HEK293 (cell line): ENCODE measurements around the gene TREH.

Source experiments
- ATF2 ChIP-seq: fragments of 450-650 bp; formaldehyde crosslinking; IDR thresholded peaks from 2 replicates; pipeline ENCODE4 v1.5.1; 2016; ENCODE audit warnings: missing biosample characterization, missing genetic modification characterization, low read depth
- MZF1 ChIP-seq: fragments of 450-650 bp; formaldehyde crosslinking; IDR thresholded peaks from 2 replicates; pipeline ENCODE4 v1.5.1; 2017; ENCODE audit warnings: missing biosample characterization, missing genetic modification characterization, borderline replicate concordance
- YY1 ChIP-seq: fragments of 450-650 bp; formaldehyde crosslinking; IDR thresholded peaks from 2 replicates; pipeline ENCODE4 v1.5.1; 2018; ENCODE audit warnings: missing biosample characterization, missing genetic modification characterization
- ZBTB1 ChIP-seq: fragments of 450-650 bp; formaldehyde crosslinking; IDR thresholded peaks from 2 replicates; pipeline ENCODE4 v1.5.1; 2016; ENCODE audit warnings: missing biosample characterization, missing genetic modification characterization
- ZBTB20 ChIP-seq: fragments of 450-650 bp; formaldehyde crosslinking; IDR thresholded peaks from 2 replicates; pipeline ENCODE4 v1.5.1; 2016; ENCODE audit warnings: missing biosample characterization, missing genetic modification characterization
- ZNF114 ChIP-seq: fragments of 450-650 bp; formaldehyde crosslinking; IDR thresholded peaks from 2 replicates; pipeline ENCODE4 v1.5.0; 2017; ENCODE audit warnings: missing biosample characterization, missing genetic modification characterization
- ZNF174 ChIP-seq: fragments of 450-650 bp; formaldehyde crosslinking; IDR thresholded peaks from 2 replicates; pipeline ENCODE4 v1.5.0; 2017; ENCODE audit warnings: missing biosample characterization, mild to moderate bottlenecking, missing genetic modification characterization
- TF ChIP-seq, protein P1 (sequence below): fragments of 450-650 bp; formaldehyde crosslinking; IDR thresholded peaks from 2 replicates; pipeline ENCODE4 v1.5.1; 2016; ENCODE audit warnings: missing biosample characterization, missing genetic modification characterization
- TF ChIP-seq, protein P2 (sequence below): fragments of 450-650 bp; formaldehyde crosslinking; IDR thresholded peaks from 2 replicates; pipeline ENCODE4 v1.5.1; 2016; ENCODE audit warnings: missing biosample characterization, missing genetic modification characterization

- TF ChIP-seq ATF2 (tag by site-specific recombination) (no peak), ZBTB20 (tag by site-specific recombination) (no peak), MZF1 (no peak), ZBTB1 (tag by site-specific recombination) (no peak), YY1 (tag by site-specific recombination) (no peak), ZNF174 (tag by site-specific recombination) (no peak), ZNF114 (tag by site-specific recombination) (no peak)
- TF ChIP-seq, protein P1, sequence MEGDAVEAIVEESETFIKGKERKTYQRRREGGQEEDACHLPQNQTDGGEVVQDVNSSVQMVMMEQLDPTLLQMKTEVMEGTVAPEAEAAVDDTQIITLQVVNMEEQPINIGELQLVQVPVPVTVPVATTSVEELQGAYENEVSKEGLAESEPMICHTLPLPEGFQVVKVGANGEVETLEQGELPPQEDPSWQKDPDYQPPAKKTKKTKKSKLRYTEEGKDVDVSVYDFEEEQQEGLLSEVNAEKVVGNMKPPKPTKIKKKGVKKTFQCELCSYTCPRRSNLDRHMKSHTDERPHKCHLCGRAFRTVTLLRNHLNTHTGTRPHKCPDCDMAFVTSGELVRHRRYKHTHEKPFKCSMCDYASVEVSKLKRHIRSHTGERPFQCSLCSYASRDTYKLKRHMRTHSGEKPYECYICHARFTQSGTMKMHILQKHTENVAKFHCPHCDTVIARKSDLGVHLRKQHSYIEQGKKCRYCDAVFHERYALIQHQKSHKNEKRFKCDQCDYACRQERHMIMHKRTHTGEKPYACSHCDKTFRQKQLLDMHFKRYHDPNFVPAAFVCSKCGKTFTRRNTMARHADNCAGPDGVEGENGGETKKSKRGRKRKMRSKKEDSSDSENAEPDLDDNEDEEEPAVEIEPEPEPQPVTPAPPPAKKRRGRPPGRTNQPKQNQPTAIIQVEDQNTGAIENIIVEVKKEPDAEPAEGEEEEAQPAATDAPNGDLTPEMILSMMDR (tag by site-specific recombination), result no peak
- TF ChIP-seq, protein P2, sequence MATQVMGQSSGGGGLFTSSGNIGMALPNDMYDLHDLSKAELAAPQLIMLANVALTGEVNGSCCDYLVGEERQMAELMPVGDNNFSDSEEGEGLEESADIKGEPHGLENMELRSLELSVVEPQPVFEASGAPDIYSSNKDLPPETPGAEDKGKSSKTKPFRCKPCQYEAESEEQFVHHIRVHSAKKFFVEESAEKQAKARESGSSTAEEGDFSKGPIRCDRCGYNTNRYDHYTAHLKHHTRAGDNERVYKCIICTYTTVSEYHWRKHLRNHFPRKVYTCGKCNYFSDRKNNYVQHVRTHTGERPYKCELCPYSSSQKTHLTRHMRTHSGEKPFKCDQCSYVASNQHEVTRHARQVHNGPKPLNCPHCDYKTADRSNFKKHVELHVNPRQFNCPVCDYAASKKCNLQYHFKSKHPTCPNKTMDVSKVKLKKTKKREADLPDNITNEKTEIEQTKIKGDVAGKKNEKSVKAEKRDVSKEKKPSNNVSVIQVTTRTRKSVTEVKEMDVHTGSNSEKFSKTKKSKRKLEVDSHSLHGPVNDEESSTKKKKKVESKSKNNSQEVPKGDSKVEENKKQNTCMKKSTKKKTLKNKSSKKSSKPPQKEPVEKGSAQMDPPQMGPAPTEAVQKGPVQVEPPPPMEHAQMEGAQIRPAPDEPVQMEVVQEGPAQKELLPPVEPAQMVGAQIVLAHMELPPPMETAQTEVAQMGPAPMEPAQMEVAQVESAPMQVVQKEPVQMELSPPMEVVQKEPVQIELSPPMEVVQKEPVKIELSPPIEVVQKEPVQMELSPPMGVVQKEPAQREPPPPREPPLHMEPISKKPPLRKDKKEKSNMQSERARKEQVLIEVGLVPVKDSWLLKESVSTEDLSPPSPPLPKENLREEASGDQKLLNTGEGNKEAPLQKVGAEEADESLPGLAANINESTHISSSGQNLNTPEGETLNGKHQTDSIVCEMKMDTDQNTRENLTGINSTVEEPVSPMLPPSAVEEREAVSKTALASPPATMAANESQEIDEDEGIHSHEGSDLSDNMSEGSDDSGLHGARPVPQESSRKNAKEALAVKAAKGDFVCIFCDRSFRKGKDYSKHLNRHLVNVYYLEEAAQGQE, result no peak
These were observed 34.3 kb downstream of the TREH start for GRCh38 chr11:118645066-118645715.
